Upper lobe of left lung (tissue), 4 donors: ENCODE data around the gene FLNC.

Source experiments
- CTCF ChIP-seq, 6 experiments: fragments of 450-650 bp in 4 of 6; fragments of 200-600 bp in 2 of 6; sonication (generic) in 2 of 6; IDR thresholded peaks; one replicate each; pipeline ENCODE4 v1.5.1; 2016 to 2019; ENCODE audit warnings: antibody characterized with exemption in 6 of 6
- POLR2A ChIP-seq, 4 donors: fragments of 450-650 bp; IDR thresholded peaks; one replicate each; pipeline ENCODE4 v1.5.1; 2016 to 2017; ENCODE audit warnings: antibody characterized with exemption in 4 of 4, mild to moderate bottlenecking in 2 of 4

GRCh38 chr7:128835231-128835751 lies 5.1 kb downstream of the FLNC start:
- TF ChIP-seq CTCF (IDR thresholded peaks at IDR 0.05) (no peak), POLR2A (IDR thresholded peaks at IDR 0.05) (no peak)
